ENCODE data around the gene GPC3. TPM values are rescaled to one million over a fixed set of nuclear protein-coding genes. Genes with fewer than 3 reads are reported as not detected.

The GPC3 gene
- total RNA-seq, 1 donor from 2014 or later = not detected

GRCh38 chrX:133968109-133968508, 17.3 kb downstream of the GPC3 start:
- H3K36me3 Mint-ChIP-seq (ENCODE audit: low read depth) = no peaks in the 10 kb centered on the region
- POLR2A ChIA-PET = no interaction called here

GRCh38 chrX:133966199-133966598, 19.2 kb downstream of the GPC3 start:
- H3K4me3 Mint-ChIP-seq = no peak overlapping the region
- H3K27me3 Mint-ChIP-seq = no peaks in the 10 kb centered on the region
- DNase-seq (no peak), ATAC-seq (ENCODE audit: low read depth) (no peak)
- ChIA-PET POLR2A (no interaction called here), CTCF (no interaction called here)
- no peaks in the 10 kb centered on the region for H3K4me1 Mint-ChIP-seq
- no peaks in the 10 kb centered on the region for H3K9me3 Mint-ChIP-seq
- no peak for TF ChIP-seq CTCF (IDR thresholded peaks at IDR 0.05)
- intact Hi-C loops (cut with micrococcal nuclease) = no loop called here
- no peaks in the 10 kb centered on the region for H3K36me3 Mint-ChIP-seq (ENCODE audit: low read depth)
- no peak overlapping the region for H3K27ac Mint-ChIP-seq

More at GRCh38 chrX:133968109-133968508, 17.3 kb downstream of the GPC3 start:
- intact Hi-C loops (cut with micrococcal nuclease) = no loop called here
- Mint-ChIP-seq H3K4me1 (no peaks in the 10 kb centered on the region), H3K27ac (no peak overlapping the region), H3K4me3 (no peak overlapping the region), H3K9me3 (no peaks in the 10 kb centered on the region), H3K27me3 (no peaks in the 10 kb centered on the region)
- TF ChIP-seq CTCF (IDR thresholded peaks at IDR 0.05) = no peak
- CTCF ChIA-PET = no interaction called here
- ATAC-seq (ENCODE audit: low read depth) (no peak), DNase-seq (no peak)

- Mint-ChIP-seq H3K9me3 (no peaks in the 10 kb centered on the region), H3K4me1 (no peaks in the 10 kb centered on the region), H3K4me3 (no peak overlapping the region), H3K27ac (no peak overlapping the region), H3K36me3 (ENCODE audit: low read depth) (no peaks in the 10 kb centered on the region), H3K27me3 (no peaks in the 10 kb centered on the region)
- ChIA-PET POLR2A (no interaction called here), CTCF (no interaction called here)
- DNase-seq = no peak
- ATAC-seq (ENCODE audit: low read depth) = no peak
- no peak for TF ChIP-seq CTCF (IDR thresholded peaks at IDR 0.05)
- intact Hi-C loops (cut with micrococcal nuclease) = no loop called here
Measured at GRCh38 chrX:133965321-133965720, 20.1 kb downstream of the GPC3 start.

GRCh38 chrX:133961046-133961445, 24.3 kb downstream of the GPC3 start:
- TF ChIP-seq CTCF (IDR thresholded peaks at IDR 0.05) = no peak
- ATAC-seq (ENCODE audit: low read depth) = no peak

DNA sequence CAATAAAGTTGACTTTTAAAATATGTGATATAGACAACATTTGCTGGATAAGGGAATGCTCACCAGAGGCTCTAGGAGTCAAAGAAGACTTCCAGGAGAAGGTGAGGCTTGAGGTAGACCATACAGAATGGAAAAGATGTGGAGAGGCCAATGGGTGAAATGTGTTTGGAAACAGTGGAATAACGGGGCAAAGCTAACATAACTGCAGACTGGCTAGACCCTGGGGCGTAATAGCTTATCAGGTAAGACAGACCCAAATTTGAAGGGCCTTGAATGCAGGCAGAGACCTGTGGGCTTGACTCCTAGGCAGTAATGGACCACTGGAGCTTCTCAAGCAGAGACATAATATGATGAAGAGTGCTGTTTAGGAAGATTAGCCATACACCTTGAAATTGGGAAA, 25.4 kb downstream of the GPC3 start:
- no peak overlapping the region for H3K27ac Mint-ChIP-seq
- peaks cover 4% of the 10 kb centered on the region for H3K27me3 Mint-ChIP-seq
- no peaks in the 10 kb centered on the region for H3K9me3 Mint-ChIP-seq
- ATAC-seq (ENCODE audit: low read depth) = no peak
- intact Hi-C loops (cut with micrococcal nuclease) = no loop called here
- ChIA-PET CTCF (no interaction called here), POLR2A (no interaction called here)
- H3K4me3 Mint-ChIP-seq = no peak overlapping the region
- no peaks in the 10 kb centered on the region for H3K4me1 Mint-ChIP-seq
- no peak for TF ChIP-seq CTCF (IDR thresholded peaks at IDR 0.05)
- DNase-seq = no peak
- no peaks in the 10 kb centered on the region for H3K36me3 Mint-ChIP-seq (ENCODE audit: low read depth)

More at GRCh38 chrX:133961046-133961445, 24.3 kb downstream of the GPC3 start:
- no peak overlapping the region for H3K27ac Mint-ChIP-seq
- intact Hi-C loops (cut with micrococcal nuclease) = no loop called here
- no peak overlapping the region for H3K4me3 Mint-ChIP-seq
- no peaks in the 10 kb centered on the region for H3K9me3 Mint-ChIP-seq
- ChIA-PET POLR2A (no interaction called here), CTCF (no interaction called here)
- H3K27me3 Mint-ChIP-seq = no peaks in the 10 kb centered on the region
- no peaks in the 10 kb centered on the region for H3K4me1 Mint-ChIP-seq
- no peak for DNase-seq
- no peaks in the 10 kb centered on the region for H3K36me3 Mint-ChIP-seq (ENCODE audit: low read depth)

Measured in activated B cell treated with CpG ODN at 0.5 μM for 24 hours (primary cell).